Measurements from ENCODE around the gene CTLA4. TPM values are rescaled to one million over a fixed set of nuclear protein-coding genes. Genes with fewer than 3 reads are reported as not detected.

The CTLA4 gene
- total and polyA plus RNA-seq, 10 of the 15 experiments (the other 5 are each of a cell fraction or from before 2014, with no cell fraction given), result not detected

- TF ChIP-seq, protein P1, sequence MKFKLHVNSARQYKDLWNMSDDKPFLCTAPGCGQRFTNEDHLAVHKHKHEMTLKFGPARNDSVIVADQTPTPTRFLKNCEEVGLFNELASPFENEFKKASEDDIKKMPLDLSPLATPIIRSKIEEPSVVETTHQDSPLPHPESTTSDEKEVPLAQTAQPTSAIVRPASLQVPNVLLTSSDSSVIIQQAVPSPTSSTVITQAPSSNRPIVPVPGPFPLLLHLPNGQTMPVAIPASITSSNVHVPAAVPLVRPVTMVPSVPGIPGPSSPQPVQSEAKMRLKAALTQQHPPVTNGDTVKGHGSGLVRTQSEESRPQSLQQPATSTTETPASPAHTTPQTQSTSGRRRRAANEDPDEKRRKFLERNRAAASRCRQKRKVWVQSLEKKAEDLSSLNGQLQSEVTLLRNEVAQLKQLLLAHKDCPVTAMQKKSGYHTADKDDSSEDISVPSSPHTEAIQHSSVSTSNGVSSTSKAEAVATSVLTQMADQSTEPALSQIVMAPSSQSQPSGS (IDR thresholded peaks at IDR 0.05; ENCODE audit: low read length), result peak; percentile 81
- TF ChIP-seq BMI1 (IDR thresholded peaks at IDR 0.05; ENCODE audit: borderline replicate concordance) (no peak), PAX8 (IDR thresholded peaks at IDR 0.05) (no peak), RUNX3 (IDR thresholded peaks at IDR 0.05; ENCODE audit: low read length) (peak; percentile 92), SMARCA5 (IDR thresholded peaks at IDR 0.05) (no peak), CBX5 (IDR thresholded peaks at IDR 0.05; ENCODE audit: low read depth) (peak; percentile 86; the same call in 1 of the 2 replicates), ZZZ3 (IDR thresholded peaks at IDR 0.05; ENCODE audit: control insufficient read depth, insufficient read length, low read depth) (no peak), BCL11A (IDR thresholded peaks at IDR 0.05; ENCODE audit: low read depth, low read length) (peak; percentile 64; the same call in 1 of the 2 replicates), ELK1 (IDR thresholded peaks at IDR 0.05; ENCODE audit: low read depth, low read length) (no peak), YY1 (IDR thresholded peaks at IDR 0.05; ENCODE audit: low read depth, low read length) (no peak), MEF2B (IDR thresholded peaks at IDR 0.05; ENCODE audit: partially characterized antibody, poor library complexity, severe bottlenecking) (peak; percentile 29), IKZF2 (IDR thresholded peaks at IDR 0.05) (peak; percentile 50 to 81; a peak in 2 of 4 replicates), ZNF384 (IDR thresholded peaks at IDR 0.05; ENCODE audit: borderline replicate concordance, low read depth, low read length) (no peak), CTCF (IDR thresholded peaks at IDR 0.05 in 2 of 3, conservative IDR thresholded peaks at IDR 0.05 in 1 of 3; ENCODE audit: control insufficient read depth in 2 of 3, extremely low read depth in 1 of 3, insufficient read depth in 1 of 3, low read depth in 3 of 3, low read length in 3 of 3) (no peak), IKZF1 (conservative IDR thresholded peaks at IDR 0.05) (0 out of 2 replicates have a peak, but pooled peaks have one; percentile 15)
- TF ChIP-seq, protein P2, sequence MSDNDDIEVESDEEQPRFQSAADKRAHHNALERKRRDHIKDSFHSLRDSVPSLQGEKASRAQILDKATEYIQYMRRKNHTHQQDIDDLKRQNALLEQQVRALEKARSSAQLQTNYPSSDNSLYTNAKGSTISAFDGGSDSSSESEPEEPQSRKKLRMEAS (IDR thresholded peaks at IDR 0.05; ENCODE audit: low read depth, low read length), result no peak
- TF ChIP-seq, protein P3, sequence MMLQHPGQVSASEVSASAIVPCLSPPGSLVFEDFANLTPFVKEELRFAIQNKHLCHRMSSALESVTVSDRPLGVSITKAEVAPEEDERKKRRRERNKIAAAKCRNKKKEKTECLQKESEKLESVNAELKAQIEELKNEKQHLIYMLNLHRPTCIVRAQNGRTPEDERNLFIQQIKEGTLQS (IDR thresholded peaks at IDR 0.05; ENCODE audit: borderline replicate concordance, extremely low read depth, low read depth, low read length), result no peak
- TF ChIP-seq, protein P4, sequence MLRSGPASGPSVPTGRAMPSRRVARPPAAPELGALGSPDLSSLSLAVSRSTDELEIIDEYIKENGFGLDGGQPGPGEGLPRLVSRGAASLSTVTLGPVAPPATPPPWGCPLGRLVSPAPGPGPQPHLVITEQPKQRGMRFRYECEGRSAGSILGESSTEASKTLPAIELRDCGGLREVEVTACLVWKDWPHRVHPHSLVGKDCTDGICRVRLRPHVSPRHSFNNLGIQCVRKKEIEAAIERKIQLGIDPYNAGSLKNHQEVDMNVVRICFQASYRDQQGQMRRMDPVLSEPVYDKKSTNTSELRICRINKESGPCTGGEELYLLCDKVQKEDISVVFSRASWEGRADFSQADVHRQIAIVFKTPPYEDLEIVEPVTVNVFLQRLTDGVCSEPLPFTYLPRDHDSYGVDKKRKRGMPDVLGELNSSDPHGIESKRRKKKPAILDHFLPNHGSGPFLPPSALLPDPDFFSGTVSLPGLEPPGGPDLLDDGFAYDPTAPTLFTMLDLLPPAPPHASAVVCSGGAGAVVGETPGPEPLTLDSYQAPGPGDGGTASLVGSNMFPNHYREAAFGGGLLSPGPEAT (IDR thresholded peaks at IDR 0.05; ENCODE audit: low read depth), result no peak
Measured at GRCh38 chr2:203871371-203871983, 3.9 kb downstream of the CTLA4 start (continued).
